Right atrium auricular region (tissue), 2 donors: Measurements from ENCODE around the gene SPCS3. TPM values are rescaled to one million over a fixed set of nuclear protein-coding genes. Genes with fewer than 3 reads are reported as not detected.

ENCODE experiments used
- DNase-seq: peaks from one replicate; pipeline ENCODE4 v3.0.0-alpha.2; 2019; ENCODE audit warnings: low spot score
- H3K27ac ChIP-seq, 2 donors: fragments of 200-600 bp; sonication (generic); 1 replicate in 1 of 2; 2 replicates in 1 of 2; pipeline ENCODE4 v1.5.1; 2016 to 2019
- H3K27me3 ChIP-seq, 2 donors: fragments of 200-600 bp; sonication (generic); one replicate each; pipeline versions ENCODE4 v1.5.1 to v1.6.0; 2017 to 2019
- H3K36me3 ChIP-seq: fragments of 200-600 bp; sonication (generic); one replicate; pipeline ENCODE4 v1.5.1; 2016
- H3K4me1 ChIP-seq, 2 donors: fragments of 200-600 bp; sonication (generic); one replicate each; pipeline versions ENCODE4 v1.5.1 to v1.6.0; 2017 to 2019
- H3K4me3 ChIP-seq, 2 donors: fragments of 200-600 bp; sonication (generic); 1 replicate in 1 of 2; 2 replicates in 1 of 2; pipeline ENCODE4 v1.5.1; 2017 to 2019; ENCODE audit warnings: mild to moderate bottlenecking in 1 of 2, moderate library complexity in 1 of 2
- H3K9me3 ChIP-seq, 2 donors: fragments of 200-600 bp; sonication (generic); one replicate each; pipeline ENCODE4 v1.5.1; 2019
- CTCF ChIP-seq, 2 donors: fragments of 200-600 bp; sonication (generic); IDR thresholded peaks; one replicate each; pipeline ENCODE4 v1.5.1; 2019; ENCODE audit warnings: antibody characterized with exemption in 2 of 2
- total RNA-seq, 2 donors: library from RNA; depleted of rRNA; stranded (reverse); fragments of >200 nt; gene quantifications; one replicate each; pipeline ENCODE4 v1.1.0, GENCODE V29; 2016

The SPCS3 gene
- total RNA-seq, 2 donors from 2014 or later, result 45.7 to 55.0 TPM

- Histone ChIP-seq H3K36me3 (no peaks in the 10 kb centered on the region), H3K27me3 (no peaks in the 10 kb centered on the region), H3K4me3 (no peak overlapping the region), H3K27ac (no peak overlapping the region), H3K9me3 (no peaks in the 10 kb centered on the region), H3K4me1 (peaks cover 0 to 4% of the 10 kb centered on the region in 2 donors)
- no peak for TF ChIP-seq CTCF (IDR thresholded peaks at IDR 0.05)
- DNase-seq, result no peak
These were observed 6.0 kb upstream of the SPCS3 start for GRCh38 chr4:176313596-176314336.

GRCh38 chr4:176319151-176319703 is 539 bp upstream of the SPCS3 start:
- H3K4me1 ChIP-seq, result peaks cover 0 to 43% of the 10 kb centered on the region in 2 donors
- no peaks in the 10 kb centered on the region for H3K36me3 ChIP-seq
- TF ChIP-seq CTCF (IDR thresholded peaks at IDR 0.05), result no peak
- peak overlapping the region; percentile 95 to 99 for H3K27ac ChIP-seq
- H3K4me3 ChIP-seq, result peak overlapping the region; percentile 88 to 93
- no peak for DNase-seq
- H3K27me3 ChIP-seq, result no peaks in the 10 kb centered on the region
- no peaks in the 10 kb centered on the region for H3K9me3 ChIP-seq

- no peak for TF ChIP-seq CTCF (IDR thresholded peaks at IDR 0.05)
- Histone ChIP-seq H3K9me3 (no peaks in the 10 kb centered on the region), H3K4me1 (peaks cover 0 to 48% of the 10 kb centered on the region in 2 donors)
These were observed 692 bp downstream of the SPCS3 start for GRCh38 chr4:176320340-176320975.

GRCh38 chr4:176320976-176321361 is 1.2 kb downstream of the SPCS3 start:
- Histone ChIP-seq H3K27me3 (no peaks in the 10 kb centered on the region), H3K4me3 (peak overlapping the region; percentile 88 to 93), H3K9me3 (no peaks in the 10 kb centered on the region), H3K36me3 (no peaks in the 10 kb centered on the region), H3K4me1 (peaks cover 0 to 48% of the 10 kb centered on the region in 2 donors), H3K27ac (peak overlapping the region; percentile 95 to 99)
- no peak for DNase-seq
- no peak for TF ChIP-seq CTCF (IDR thresholded peaks at IDR 0.05)

More at GRCh38 chr4:176320340-176320975, 692 bp downstream of the SPCS3 start:
- Histone ChIP-seq H3K36me3 (no peaks in the 10 kb centered on the region), H3K27ac (peak overlapping the region; percentile 95 to 99), H3K27me3 (no peaks in the 10 kb centered on the region), H3K4me3 (peak overlapping the region; percentile 88 to 93)
- DNase-seq, result peak; percentile 92

- H3K36me3 ChIP-seq, result no peaks in the 10 kb centered on the region
- H3K4me1 ChIP-seq, result peaks cover 0 to 48% of the 10 kb centered on the region in 2 donors
- DNase-seq, result no peak
- no peaks in the 10 kb centered on the region for H3K27me3 ChIP-seq
- no peaks in the 10 kb centered on the region for H3K9me3 ChIP-seq
- H3K4me3 ChIP-seq, result peak overlapping the region; percentile 88 to 93
- peak overlapping the region; percentile 95 to 99 for H3K27ac ChIP-seq
- no peak for TF ChIP-seq CTCF (IDR thresholded peaks at IDR 0.05)
These were observed 1.8 kb downstream of the SPCS3 start for GRCh38 chr4:176321589-176321988.
